GM18505 (cell line): ENCODE data around the gene AEBP1.

Source experiments
- ATAC-seq: cut with Tn5 transposase; IDR thresholded peaks from one replicate; pipeline ENCODE4 v1.9.1; 2021; ENCODE audit not compliant: unreplicated experiment
- POLR2A ChIP-seq: IDR thresholded peaks from 4 replicates; pipeline ENCODE4 v1.6.1; 2011; ENCODE audit warnings: borderline replicate concordance; ENCODE audit not compliant: insufficient read depth, insufficient read length; ENCODE audit errors: extremely low read depth

The AEBP1 gene

DNA sequence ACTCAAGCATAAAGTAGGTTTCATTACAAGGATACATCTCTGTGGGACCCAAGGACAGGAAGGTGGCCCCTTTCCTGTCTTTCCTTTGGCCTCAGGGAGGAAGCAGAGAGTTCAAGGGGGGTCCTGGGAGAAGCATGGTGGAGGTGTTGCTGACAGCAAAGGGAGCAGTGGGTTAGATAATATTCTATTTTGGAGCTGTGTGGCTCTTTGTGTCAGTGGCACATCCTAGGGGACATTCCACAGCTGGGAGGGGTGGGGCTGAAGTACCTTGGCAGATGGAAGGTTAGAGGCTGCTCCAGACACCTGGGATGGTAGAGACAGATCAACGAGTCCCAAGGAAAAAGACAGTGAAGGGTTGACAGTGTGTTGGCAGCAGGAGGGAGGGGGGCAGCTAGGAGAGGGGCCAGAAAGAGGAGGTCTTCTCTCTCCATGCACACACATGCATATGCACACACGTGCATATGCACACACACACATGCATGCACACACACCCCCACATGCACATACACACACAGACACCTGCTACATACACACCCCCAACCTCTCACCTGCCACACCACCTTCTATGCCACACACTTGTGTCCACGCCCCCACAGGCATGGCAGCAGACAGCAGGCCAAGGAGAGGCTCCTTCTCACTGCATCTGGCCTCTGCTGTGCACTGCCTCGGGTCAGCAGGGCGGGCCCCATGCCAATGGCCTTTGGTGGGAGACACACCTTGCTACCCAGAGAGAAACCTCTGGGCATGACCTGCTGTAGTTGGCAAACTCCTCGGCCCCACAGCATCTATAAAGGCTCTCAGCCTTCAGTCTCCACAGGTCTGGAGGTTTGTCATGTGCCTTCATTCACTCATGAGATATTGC, 24.8 kb downstream of the AEBP1 start:
- ATAC-seq: no peak
- no peak for TF ChIP-seq POLR2A

GRCh38 chr7:44131173-44132029, 27.3 kb downstream of the AEBP1 start:
- no peak for ATAC-seq

GRCh38 chr7:44132039-44132438, 27.9 kb downstream of the AEBP1 start:
- ATAC-seq: no peak

More at GRCh38 chr7:44131173-44132029, 27.3 kb downstream of the AEBP1 start:
- TF ChIP-seq POLR2A: no peak

DNA sequence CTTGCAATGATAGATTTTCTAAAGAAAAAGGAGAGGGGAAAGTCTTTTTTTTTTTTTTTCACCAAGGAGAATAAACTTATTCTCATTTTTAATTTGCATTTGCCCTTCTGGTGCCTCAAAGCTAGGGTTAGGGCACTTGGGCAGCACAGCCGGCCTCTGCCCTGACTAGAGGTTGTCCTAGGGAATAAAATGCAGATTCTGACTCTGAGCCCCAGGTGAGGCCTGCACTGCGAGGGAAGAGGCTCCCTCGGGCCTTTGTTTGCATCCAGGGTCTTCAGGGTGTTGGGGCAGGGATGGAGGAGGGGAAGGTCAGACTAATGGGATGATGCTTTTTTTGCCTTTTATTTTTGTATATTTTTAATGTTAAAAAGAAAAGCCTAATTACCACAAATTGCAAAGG, 29.1 kb downstream of the AEBP1 start:
- TF ChIP-seq POLR2A: no peak

More at GRCh38 chr7:44132039-44132438, 27.9 kb downstream of the AEBP1 start:
- TF ChIP-seq POLR2A: no peak

GRCh38 chr7:44134943-44135628, 30.9 kb downstream of the AEBP1 start:
- ATAC-seq: no peak
- TF ChIP-seq POLR2A: no peak

More for the DNA sequence above, 29.1 kb downstream of the AEBP1 start:
- no peak for ATAC-seq

DNA sequence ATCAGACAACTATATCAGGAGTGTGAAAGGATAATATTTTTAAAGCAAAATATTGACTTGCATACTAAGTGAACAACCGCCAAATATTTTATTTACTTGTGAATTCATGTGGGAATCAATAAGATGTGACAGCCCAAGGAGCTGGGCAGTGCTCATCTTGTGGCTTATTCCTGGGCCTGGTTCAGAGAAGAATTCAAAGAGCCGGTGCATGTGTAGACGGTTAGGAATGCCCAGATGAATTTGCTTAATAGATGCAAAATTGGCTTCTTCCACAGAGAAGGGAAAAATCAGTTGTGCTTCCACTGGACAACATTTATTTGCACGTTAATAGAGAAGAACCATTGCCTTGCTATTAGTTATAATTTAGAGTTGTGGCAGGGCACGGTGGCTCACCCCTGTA, 32.6 kb downstream of the AEBP1 start:
- no peak for ATAC-seq
- no peak for TF ChIP-seq POLR2A

- ATAC-seq: no peak
- TF ChIP-seq POLR2A: no peak
Measured at GRCh38 chr7:44138698-44139097, 34.6 kb downstream of the AEBP1 start.

DNA sequence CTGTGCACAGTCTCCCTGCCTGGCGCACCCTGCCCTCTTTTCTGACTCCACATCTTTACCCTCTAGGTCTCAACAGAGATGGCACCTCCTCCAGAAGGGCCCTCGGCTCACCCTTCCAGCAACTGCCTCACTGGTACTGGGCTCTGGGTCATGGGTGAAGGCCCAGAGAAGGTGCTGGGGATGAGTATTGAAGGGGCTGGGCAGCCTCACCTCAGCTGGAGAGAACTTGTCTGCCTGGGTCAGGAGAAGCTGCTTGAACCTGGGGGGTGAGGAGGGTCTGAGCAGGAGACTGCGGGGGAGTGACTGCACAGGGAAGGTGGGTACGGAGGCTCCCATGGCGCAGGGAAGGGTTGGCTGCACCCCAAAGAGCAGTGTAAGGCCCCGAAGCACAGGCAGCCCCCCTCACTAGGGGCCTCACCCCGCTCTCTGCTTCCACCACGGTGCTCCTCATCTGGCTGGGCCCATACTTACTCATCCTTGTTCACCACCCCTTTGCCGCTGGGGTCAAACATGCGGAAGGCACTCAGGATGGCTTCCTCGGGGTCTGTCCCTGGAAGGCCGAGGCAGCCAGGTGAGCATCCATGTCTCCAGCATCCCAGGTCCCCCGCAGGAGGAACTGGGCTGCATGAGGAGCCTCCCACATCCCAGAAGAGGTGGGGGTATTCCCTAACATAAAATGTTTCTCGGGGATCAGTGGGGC, 35.3 kb downstream of the AEBP1 start:
- no peak for ATAC-seq
- no peak for TF ChIP-seq POLR2A

GRCh38 chr7:44140341-44140740, 36.2 kb downstream of the AEBP1 start:
- ATAC-seq: no peak
- no peak for TF ChIP-seq POLR2A

- TF ChIP-seq POLR2A: no peak
Measured at GRCh38 chr7:44141221-44141850, 37.2 kb downstream of the AEBP1 start, which contains the start of gene MYL7. Gene MYL7 (minus strand): TSS chr7:44141332. CDS start chr7:44141305, 27 bp downstream.

DNA sequence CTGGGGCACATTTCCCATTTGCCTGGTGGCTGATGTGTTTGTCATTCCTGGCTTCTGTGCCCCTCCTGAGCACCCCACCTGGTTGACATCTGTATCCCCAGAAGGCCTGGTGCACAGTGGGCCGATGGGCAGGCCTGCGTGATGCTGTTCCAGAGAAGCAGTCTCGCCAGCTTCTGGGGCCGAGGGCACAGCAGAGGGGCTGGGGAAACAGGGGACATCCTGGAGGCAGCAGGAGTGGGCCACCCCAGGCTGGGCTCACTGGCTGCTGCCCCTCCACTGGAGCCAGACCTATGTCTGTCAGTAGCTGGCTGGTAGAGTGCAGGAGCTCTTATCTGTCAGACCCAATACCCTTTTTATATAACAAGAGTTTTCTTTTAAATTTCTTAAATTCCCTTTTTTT, 37.9 kb downstream of the AEBP1 start:
- no peak for ATAC-seq
- TF ChIP-seq POLR2A: no peak

More at GRCh38 chr7:44141221-44141850, 37.2 kb downstream of the AEBP1 start, which contains the start of gene MYL7:
- ATAC-seq: no peak

GRCh38 chr7:44143646-44144250, 39.6 kb downstream of the AEBP1 start:
- no peak for ATAC-seq
- TF ChIP-seq POLR2A: no peak

GRCh38 chr7:44144426-44144967, 40.4 kb downstream of the AEBP1 start:
- ATAC-seq: no peak
- TF ChIP-seq POLR2A: no peak
